GM18873 (cell line): ENCODE measurements around the gene MOGAT3.

Experiments used
- ATAC-seq: cut with Tn5 transposase; IDR thresholded peaks from one replicate; pipeline ENCODE4 v1.9.1; 2021; ENCODE audit warnings: mild to moderate bottlenecking, moderate library complexity, moderate number of reproducible peaks; ENCODE audit not compliant: unreplicated experiment, low FRiP score

The MOGAT3 gene

DNA sequence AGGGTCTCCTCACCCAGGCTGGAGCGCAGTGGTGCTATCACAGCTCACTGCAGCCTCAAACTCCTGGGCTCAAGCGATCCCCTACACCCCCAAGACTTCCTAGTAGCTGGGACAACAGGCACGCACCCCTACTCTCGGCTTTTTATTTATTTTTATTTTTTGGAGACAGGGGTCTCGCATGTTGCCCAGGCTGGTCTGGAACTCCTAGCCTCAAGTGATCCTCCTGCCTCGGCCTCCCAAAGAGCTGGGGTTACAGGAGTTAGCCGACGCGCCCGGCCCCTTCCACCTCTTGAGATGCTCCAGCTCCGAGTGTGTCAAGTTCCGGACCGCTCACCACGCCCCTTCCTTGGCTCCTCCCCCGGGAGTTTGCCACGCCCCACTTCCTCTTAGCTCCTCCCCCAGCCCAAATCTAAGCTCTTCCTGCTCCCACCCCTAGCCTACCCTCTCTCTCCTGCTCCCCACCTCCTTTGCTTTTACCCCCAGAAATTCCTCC lies 27.0 kb downstream of the MOGAT3 start:
- ATAC-seq, result no peak

DNA sequence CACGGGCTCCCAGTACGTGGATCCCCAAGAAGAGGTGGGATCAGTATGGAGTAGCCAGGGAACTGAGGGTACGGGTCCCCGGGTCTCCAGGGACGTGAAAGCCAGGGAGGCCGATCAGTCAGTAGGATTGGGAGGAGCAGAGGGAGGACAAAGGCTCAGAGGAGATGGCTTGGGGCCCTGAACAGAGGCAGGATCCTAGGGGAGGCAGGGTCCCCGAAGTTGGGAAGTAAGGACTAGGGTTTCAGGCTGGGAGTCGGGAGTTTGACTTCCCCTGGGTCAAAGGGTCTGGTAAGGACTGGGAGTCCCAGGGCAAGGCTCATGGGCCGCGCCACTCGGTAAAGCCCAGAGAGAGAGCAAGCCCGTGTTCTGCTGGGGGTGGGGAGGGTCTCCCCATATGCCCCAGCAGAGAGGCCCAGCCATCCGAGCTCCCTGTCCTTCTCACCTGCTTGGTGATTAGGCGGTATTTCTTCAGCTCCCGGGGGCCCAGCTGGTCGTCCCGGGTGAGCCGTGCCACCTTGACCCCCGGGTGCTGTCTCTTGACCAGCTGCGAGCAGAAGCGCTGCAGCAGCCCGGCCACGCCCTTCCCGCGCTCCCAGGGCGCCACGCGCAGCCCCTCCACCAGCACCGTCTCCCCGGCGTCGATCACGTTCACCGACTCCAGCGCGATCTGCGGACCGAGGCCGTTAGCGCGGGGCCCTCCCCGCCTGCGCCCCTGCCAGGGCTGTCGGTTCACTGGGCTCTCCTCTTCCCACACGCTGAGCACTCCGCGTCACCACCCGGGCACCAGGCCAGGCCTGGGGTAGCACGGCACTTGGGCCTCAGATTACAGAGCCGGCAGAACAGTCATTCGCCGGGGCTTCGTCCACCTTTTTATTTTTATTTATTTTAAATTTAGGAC lies 27.7 kb downstream of the MOGAT3 start:
- ATAC-seq, result no peak

DNA sequence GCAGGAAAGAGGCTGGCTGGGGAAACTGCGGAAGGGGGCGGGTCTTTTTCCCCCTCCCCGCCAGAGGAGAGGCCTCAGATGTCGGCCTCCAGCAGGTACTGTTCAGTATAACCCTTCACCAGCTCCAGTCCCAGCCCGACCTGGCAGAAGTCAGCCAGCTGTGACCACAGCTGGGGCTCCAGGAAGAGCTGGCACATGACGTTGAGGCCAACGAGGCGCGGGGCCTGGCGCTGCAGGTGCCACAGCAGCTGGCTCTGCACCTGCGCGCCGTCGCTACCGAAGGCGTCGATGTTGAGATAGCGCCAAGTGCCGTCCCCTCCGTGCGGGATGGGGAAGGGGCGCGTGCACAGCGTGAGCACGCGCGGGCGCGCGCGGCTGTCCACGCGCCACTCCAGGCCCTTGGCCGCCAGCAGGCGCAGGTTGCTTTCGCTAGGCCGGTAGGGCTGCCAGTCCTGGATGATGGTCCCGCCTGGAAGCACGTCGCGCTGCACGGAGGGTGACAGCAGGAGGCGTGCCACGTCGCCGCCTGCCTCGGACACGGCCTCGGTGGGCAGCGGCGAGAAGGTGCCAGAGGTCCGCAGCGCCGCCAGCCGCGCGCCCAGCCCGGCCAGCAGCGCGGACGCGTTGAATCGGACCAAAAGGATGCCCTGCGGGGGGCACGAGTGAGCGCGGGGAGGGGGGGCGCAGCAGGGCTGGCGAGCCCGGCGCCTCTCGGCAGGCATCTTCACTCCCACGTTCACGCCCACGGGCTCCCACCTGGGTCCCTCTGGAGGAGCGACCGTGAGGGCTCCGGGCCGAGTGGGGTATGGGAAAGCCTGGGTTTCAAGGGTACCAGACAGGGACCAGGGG lies 28.6 kb downstream of the MOGAT3 start:
- ATAC-seq, result no peak

DNA sequence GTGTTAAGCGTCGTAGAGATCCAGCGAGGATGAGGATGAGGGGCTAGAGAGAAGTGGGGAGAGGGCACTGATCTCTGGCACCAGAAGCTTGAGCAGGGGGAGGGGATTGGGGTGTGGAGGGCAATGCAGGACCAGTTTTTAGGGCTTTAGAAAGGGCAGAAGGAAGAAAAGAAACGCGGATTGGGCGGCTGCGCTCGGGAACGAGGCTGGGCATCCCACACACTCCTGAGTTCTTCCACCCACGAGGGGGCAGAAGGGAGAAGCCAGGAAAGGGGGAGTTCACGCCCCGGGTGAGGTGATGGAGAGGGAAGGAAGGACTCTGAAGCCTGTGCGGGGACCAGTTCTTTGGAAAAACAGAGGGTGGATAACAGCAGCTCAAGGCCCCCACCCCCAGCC lies 29.4 kb downstream of the MOGAT3 start:
- ATAC-seq, result no peak

DNA sequence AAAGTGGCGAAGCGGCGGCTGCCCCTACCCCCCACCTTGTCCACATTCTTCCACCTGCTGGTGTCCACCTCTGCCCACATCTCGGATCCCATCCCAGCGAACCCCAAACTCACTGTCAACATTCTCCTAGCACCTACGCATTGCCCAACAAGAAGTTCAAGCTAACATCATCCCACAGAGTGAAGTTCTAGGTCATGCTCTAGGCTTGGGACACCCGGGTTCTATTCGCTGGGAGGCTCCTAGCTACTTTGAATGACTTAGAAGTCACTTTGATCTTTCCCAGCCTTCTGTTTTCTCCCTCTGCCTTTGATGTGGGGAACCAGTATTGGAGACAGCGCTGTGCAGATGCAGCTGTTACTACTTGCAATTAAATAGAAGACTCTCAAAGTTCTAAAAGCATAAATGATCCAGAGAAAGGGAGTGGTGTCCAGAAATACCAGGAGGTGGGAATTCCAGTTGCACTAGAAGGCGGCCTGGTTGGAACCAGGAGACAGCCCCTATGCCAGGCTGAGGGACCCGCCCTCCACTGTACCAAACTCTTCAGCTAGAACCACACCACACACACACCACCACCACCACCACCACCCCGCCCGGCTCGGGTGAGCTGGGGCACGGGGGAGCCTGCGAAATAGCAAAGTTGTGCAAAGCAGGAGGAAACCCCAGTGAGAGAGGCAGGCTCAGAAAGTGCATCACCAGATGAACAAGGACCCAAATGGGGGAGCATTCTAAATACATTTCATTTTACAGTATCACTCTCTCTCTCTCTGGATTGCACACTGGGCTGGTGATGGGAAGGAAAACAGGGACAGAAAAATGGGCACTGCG lies 30.0 kb downstream of the MOGAT3 start:
- no peak for ATAC-seq

DNA sequence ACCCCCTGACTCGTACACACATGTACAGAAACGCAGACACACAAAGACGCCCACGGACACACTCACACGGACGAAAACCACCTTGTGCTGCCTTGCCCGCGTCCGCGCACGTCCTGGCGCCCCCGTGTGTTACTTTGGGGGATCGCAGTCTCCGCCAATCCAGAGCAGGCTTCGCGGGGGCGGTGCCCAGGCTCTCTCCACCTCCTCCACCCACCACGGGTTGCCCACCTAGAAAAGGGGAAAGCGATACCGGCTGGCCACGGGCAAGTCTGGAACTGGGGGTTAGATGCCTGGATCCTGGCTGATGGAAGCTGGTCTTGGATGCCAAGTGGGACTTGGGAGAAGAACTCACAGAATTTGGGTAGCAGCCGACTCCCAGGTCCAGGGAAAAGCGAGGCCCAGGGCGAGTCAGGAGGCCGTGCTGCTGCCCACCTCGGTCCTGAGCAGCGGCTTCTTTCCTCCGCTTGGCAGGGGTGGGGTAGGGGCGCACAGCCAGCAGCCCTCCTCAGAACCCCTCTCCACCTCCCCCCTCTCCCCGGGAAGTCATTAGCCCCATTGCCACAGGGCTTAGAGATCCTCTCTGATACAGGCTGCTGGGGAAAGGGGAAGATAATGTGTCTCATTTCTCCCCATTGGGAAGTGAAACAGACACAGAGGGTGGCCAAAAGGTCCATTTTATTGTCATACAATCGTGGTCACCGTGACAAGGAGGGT lies 30.8 kb downstream of the MOGAT3 start:
- ATAC-seq, result no peak

DNA sequence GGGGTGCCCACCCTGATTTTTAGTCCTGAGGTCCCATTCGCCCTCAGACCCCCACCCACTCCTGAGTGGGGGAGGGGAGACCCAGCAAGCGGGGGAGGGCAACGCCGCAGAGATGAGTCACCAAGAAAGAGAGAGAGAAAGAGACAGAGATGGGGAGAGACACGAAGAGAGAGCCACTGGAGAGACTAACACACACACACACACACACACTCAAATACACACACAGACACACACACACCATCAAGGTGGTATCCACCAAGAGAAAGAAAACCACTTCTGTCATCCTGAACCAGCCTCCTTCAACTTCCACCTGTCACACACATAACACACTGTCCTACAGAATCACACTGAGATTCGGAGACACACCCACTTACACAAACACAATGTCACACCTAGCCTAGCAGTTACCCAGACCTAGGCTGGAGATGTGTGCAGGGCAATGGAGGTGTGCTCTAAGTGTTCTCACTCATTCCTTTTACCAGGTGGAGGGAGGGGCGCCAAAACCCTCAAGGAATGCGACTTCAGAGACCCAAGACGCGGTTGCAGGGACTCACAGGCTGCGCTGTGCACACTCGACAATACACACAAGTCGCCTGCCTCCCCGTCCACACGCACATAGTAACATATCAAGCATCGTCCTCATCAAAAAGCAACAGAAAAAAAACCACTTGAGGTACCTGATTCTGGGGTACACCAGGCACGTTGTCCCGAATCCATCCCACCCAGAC lies 31.6 kb downstream of the MOGAT3 start:
- no peak for ATAC-seq

DNA sequence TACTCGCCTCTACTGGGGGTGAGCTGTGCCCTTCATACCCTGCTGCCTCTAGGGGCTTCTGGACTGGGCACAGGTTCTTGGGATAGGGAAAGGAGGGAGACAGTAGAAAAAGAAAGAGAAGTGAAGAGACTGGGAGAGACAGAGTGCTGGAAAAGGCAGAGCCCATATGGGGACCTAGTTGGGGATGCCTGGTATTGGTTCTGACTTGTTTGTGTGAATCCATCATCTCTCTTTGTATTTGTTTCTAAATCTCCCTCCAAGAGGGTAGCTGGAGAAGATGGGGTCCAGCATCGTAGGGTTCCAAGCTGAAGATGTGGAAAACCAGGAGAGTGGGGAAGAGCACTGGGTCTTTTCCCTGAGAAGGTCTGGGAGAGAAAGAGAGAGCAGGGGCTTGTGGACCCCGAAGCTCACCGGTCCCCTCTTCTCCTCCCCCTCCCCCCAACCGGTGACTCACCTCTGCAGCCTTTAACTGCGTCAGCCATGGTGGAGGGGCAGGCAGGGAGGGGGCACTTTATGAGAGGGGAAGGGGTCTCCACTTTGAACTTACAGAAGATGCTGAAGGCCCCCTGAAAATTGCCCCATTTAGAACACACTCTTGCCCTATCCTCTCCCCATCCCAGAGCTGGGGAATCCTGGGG lies 32.3 kb downstream of the MOGAT3 start:
- ATAC-seq, result no peak

DNA sequence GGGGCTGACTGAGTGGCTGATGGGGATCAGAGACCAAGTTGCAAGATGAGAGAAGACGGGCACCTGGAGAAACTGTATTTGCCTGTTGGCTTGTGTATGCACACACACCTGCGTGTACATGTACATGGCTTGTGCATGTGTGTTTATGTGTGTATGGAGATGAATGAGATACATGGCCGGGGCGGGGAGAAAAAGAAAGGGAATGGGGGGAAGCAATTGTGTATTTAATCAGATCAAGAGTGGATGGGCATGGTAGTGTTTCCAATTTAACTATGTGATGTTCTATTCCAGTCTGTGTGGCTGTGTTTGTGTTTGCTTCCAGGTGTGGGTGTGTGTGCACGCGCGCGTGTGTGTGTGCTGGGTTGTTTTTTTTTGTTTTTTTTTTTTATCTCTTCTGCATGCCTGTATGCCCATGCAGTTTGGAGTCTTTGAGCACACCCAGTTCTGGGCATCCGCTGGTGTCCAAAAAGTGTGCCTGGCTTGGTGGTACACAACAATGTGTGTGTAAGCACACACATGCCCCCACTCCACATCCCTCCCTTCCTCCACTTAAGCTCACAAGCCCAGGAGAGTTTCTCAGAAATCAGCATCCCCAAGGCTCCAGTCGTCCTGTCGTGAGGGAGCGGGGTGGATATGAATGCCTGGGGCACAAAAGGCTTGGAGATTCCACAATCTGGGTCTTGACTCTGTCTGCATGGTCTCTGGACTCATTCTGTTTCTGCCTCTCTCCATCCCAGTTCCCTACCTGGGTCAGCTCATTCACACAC lies 33.0 kb downstream of the MOGAT3 start:
- no peak for ATAC-seq

DNA sequence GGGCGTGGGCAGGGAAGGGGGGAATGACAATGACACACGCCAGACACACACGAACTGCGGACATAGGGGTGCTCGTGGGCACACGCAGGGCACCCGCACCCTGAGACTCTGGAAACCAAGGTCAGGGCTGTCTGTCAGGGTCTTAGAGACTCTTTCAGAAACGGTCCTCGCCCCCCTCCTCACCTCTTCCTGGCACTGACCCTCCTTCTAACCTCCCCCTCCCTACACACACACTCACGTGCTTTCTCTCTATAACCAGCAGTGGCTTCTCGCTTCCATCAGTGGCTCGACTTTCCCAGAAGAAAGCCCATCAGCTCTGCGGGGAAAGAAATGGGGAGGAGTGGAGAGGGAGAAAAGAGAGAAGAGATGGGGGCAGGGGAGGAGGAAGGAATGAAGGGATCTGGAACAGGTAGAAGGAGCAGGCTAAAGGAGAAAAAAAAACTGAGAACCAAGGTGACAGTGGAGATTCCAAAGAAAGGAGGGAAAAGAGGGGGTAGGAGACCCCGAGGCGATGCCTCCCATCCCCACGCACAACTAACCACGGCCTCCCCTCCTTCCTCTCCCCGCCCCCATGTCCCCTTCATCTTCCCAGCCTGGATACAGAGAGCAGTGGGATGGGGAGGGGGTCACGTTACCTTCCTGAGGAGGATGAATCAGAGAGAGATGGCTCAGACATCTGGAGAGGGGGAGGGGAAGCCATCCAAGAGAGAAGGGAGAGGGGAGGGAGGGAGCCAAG lies 33.8 kb downstream of the MOGAT3 start:
- ATAC-seq, result no peak

DNA sequence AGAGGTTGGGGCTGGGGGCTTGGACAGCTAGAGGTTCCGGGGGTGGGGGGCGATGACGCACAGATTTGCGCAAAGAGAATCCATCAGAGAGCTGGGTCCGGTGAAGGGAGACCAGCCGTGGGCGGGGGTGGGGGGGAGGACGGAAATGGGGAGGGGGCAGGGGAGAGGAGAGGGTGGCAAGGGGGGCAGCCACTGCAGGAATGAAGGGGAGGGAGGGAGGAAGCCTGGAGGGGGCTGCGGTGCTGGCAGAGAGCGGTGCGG lies 34.3 kb downstream of the MOGAT3 start:
- ATAC-seq, result no peak

DNA sequence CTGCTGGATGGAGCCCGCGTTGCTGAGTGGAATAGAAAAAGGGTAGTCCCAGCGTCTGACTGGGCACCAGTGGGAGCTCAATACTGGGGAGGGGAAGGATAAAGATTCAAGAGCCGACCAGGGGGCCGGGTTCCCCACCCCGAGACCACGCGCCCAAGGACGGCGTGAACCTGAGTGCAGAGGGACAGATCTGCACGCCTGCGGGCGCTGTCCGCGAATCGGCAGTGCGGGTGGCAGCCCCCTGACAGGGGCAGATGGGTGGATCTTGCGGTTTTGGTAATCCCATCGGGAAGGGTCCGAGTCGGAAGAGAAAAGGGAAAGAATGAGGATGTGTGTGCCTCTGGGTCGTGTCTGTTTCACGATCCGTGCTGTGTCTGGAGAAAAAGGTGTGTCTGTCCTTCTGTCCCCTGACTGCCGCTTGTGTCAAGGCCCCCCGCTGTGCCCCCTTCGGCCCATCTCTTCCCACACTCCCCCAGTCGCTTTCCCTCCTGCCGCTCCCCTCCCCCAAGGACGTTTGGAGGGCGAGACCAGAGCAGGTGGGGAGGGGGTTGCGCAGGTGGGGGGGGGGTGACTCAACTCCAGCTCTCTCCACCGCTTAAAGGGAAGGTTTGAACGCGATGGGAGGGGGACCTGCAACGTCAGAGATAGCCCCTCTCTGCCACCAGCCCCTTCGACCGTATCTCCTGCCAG lies 34.7 kb downstream of the MOGAT3 start:
- ATAC-seq, result no peak

DNA sequence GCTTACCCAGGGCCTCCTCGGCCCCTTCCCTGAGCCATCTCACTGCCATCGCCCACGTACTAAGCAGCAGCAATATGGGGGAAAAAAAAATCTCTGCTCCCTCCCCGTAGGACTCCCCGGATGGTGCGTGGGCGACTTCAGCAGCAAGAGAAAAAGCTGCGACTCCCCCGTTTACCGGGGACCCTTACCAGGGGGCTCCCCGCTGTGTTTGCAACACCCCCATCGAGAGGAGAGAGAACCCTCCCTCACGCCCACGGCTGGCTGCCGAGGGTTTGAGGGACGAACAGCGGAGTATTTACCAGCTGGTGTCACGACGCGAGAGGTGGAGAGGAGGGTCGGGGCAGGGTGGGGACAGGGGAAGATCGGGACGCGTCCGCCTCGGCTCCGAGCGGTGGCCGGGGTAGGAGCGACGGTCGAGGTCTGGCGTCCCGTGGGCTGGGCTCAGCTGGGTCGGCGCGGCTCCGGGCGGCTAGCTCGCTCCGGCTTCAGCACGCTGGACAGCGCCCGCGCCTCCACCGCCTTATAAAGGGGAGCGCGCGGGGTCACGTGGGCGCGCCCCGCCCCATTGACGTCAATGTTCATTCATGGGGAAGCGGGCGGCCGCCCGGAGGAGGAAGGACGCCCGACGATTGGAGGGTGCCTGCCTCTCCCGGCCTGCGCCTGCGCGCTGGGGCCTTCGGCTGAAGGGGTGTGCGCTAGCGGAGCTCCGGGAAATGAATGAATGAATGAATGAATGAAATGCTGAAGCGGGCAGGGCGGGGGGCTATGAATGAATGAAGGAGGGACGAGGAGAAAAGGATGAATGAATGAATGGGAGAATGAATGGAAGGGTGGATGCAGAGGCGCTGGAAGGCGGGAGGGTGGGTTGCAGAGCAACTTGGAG lies 35.5 kb downstream of the MOGAT3 start, which contains the start of gene VGF:
VGF (minus strand) TSS at position 495 of the 883 bp plus-strand sequence. CDS start 726 bp downstream, outside the sequence.
- ATAC-seq, result peak; percentile 72

DNA sequence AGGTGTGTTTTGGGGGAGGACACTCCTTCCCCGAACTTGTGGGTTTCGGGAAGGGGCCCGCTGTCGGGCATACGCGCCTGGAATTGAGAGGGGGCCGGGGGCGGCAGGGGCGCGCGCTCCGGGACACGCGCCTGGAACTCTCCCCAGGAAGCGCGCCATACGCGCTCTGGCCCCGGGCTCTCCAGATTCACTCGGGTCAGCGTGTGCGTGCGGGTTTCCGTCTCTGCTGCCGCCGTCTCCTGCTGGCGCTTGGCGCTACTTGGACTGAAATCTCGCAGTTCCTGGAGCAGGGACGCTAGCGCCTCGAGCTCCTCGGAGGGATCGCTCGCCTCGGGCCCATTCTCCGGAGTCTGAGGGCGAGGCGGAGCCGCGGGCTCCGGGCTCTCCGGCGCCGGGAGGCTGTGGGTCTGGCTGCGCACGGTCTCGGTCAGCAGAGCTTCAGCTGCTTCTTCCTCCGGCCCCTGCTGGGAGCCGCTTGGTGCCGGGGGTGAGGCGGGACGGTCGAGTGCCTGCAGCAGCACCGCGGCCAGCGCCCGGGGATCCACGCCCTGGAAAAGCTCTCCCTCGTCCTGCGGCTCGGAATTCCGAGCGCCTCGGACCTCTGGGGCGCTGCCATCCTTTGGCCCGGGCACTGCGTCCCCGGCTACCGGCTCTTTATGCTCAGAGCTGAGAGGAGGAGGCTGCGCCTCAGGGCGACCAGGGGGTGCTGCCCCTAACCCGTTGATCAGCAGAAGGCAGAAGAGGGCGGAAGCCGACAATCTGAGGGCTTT lies 36.6 kb downstream of the MOGAT3 start:
- ATAC-seq, result no peak
